Stimulated activated CD8-positive, alpha-beta memory T cell treated with anti-CD3 and anti-CD28 coated beads, Interleukin-12 subunit alpha, Interleukin-12 subunit beta, amount 100 ng/mL, for 24 hours (primary cell): ENCODE results near the gene HAPSTR1.

ENCODE experiments used
- DNase-seq: peaks from one replicate; pipeline ENCODE4 v3.0.0-alpha.2; 2020; ENCODE audit errors: extremely low read depth

Gene HAPSTR1

GRCh38 chr16:9096416-9096952 is 5.0 kb downstream of the HAPSTR1 start:
- DNase-seq, result no peak

GRCh38 chr16:9097266-9098219 is 6.1 kb downstream of the HAPSTR1 start:
- no peak for DNase-seq

- DNase-seq, result no peak
These were observed 7.1 kb downstream of the HAPSTR1 start for GRCh38 chr16:9098377-9099090.

- DNase-seq, result no peak
These were observed 7.7 kb downstream of the HAPSTR1 start for GRCh38 chr16:9099131-9099625.

GRCh38 chr16:9102379-9102778 is 10.9 kb downstream of the HAPSTR1 start:
- no peak for DNase-seq

GRCh38 chr16:9102943-9103342 is 11.5 kb downstream of the HAPSTR1 start:
- DNase-seq, result no peak

GRCh38 chr16:9103546-9103945 is 12.1 kb downstream of the HAPSTR1 start:
- DNase-seq, result no peak

- DNase-seq, result no peak
These were observed 13.7 kb downstream of the HAPSTR1 start for GRCh38 chr16:9105189-9105588.

- DNase-seq, result no peak
These were observed 15.9 kb downstream of the HAPSTR1 start for GRCh38 chr16:9107025-9107970.

GRCh38 chr16:9109255-9109654 is 17.8 kb downstream of the HAPSTR1 start:
- DNase-seq, result no peak

- DNase-seq, result no peak
These were observed 20.9 kb downstream of the HAPSTR1 start for GRCh38 chr16:9112166-9112843.

GRCh38 chr16:9112844-9113186 is 21.4 kb downstream of the HAPSTR1 start:
- no peak for DNase-seq

GRCh38 chr16:9113707-9114106 is 22.3 kb downstream of the HAPSTR1 start:
- DNase-seq, result no peak

GRCh38 chr16:9114112-9114511 is 22.7 kb downstream of the HAPSTR1 start:
- no peak for DNase-seq

GRCh38 chr16:9114842-9115241 is 23.4 kb downstream of the HAPSTR1 start:
- no peak for DNase-seq

- DNase-seq, result no peak
These were observed 23.8 kb downstream of the HAPSTR1 start for GRCh38 chr16:9115277-9115676.

GRCh38 chr16:9116141-9116540 is 24.7 kb downstream of the HAPSTR1 start:
- no peak for DNase-seq

GRCh38 chr16:9118170-9118569 is 26.7 kb downstream of the HAPSTR1 start:
- no peak for DNase-seq

- no peak for DNase-seq
These were observed 28.4 kb downstream of the HAPSTR1 start for GRCh38 chr16:9119795-9120194.

GRCh38 chr16:9122342-9122741 is 30.9 kb downstream of the HAPSTR1 start:
- DNase-seq, result no peak

- no peak for DNase-seq
These were observed 31.5 kb downstream of the HAPSTR1 start for GRCh38 chr16:9122969-9123368.
